BLaER1 (cell line): ENCODE measurements around the gene CSNK1D.

ENCODE experiments used
- H3K27ac ChIP-seq: shearing (Covaris generic); formaldehyde crosslinking; 2 replicates; pipeline ENCODE4 v1.8.1; 2022
- H3K27me3 ChIP-seq: shearing (Covaris generic); formaldehyde crosslinking; 2 replicates; pipeline ENCODE4 v1.8.1; 2022
- H3K36me3 ChIP-seq: shearing (Covaris generic); formaldehyde crosslinking; 2 replicates; pipeline ENCODE4 v1.8.1; 2022
- H3K4me1 ChIP-seq: shearing (Covaris generic); formaldehyde crosslinking; 2 replicates; pipeline ENCODE4 v1.8.1; 2022
- H3K4me2 ChIP-seq: shearing (Covaris generic); formaldehyde crosslinking; 2 replicates; pipeline ENCODE4 v1.8.1; 2022
- H3K4me3 ChIP-seq: shearing (Covaris generic); formaldehyde crosslinking; 2 replicates; pipeline ENCODE4 v1.8.1; 2022
- H3K9ac ChIP-seq: shearing (Covaris generic); formaldehyde crosslinking; 2 replicates; pipeline ENCODE4 v1.8.1; 2022
- H3K9me3 ChIP-seq: shearing (Covaris generic); formaldehyde crosslinking; 2 replicates; pipeline ENCODE4 v1.8.1; 2022
- H4K20me1 ChIP-seq: shearing (Covaris generic); formaldehyde crosslinking; 2 replicates; pipeline ENCODE4 v1.8.1; 2022
- Cebpa-rat ChIP-seq: shearing (Covaris generic); IDR thresholded peaks from 2 replicates; pipeline ENCODE4 v1.8.1; 2022

CSNK1D gene

DNA sequence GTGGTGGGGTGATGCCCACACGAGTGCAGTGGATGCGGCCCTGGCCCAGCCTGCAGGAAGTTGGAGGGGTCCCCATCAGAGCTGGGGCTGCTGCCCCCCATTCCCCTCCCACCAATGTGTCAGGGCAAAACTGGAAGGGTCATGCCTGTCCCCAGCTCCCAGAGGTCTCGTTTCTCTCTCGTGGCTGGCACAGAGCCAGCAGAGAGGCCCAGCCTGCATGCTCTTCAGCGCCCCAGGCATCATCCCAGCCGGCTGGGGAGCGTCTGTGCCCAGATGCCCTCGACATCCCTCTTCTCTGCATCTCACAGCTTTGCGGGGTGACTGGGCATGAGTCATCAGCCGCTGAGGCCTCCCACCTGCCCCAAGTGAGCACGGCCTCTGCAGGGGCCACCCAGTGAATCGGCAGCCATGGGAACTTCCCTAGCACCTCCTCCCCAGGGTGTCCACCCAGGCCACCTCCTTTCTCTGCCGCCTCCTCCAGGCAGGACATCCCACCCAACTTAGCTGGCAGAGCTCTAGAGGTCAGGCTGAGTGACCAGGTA, 9.8 kb upstream of the CSNK1D start:
- Histone ChIP-seq H3K4me2 (no peak overlapping the region; the same call in 1 of the 2 replicates), H3K27ac (peak overlapping the region; percentile 23; the same call in 1 of the 2 replicates), H3K9ac (no peak overlapping the region), H3K4me1 (peaks cover 45% of the 10 kb centered on the region), H3K36me3 (no peaks in the 10 kb centered on the region), H3K9me3 (peaks cover 6% of the 10 kb centered on the region), H4K20me1 (no peaks in the 10 kb centered on the region), H3K4me3 (no peak overlapping the region), H3K27me3 (no peaks in the 10 kb centered on the region)
- no peak for TF ChIP-seq Cebpa-rat

DNA sequence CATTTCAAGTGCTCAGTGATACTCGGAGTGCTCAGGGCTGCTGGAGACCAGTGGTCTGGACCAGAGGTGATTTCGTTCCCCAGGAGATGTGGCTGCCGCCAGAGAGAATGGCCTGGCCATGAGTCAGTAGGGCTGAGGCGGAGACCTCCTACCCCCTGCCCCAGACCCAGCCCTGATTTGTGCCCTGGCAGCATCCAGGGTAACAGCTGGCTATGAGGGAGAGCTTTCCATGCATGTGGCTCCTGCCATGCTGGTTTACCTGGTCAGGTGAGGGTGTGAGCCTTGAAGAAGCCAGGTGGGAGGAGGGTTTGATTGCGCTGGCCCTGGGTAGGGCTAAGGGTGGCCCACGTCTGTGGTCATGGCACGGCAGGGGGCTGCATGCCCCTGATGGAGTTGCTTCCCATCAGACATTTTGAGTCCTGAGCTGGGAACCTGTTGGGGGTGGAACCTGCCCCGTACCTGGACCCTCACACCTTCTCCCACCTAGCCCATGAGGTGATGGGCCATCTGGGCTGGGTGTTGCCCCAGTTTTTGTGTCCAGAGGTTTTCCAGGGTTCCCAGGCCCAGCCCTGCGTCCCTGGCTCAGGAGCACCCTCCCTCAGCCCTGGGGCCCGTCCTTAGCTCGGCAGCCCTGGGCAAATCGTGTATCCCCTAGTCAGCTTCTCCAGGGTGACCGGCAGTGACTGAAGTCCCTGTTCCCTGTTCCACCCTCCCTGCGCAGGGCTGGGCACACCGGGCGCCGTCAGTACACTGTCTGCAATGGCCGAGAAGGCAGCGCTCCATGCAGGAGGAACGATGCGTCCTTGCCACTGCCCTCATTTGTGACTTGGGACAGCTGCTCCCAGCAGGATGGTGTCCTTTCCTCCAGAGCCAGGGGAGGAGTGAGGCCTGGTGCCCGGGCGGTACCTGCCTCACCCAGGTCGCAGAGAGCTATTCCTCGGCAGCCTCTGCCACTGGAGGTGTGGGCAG, 9.0 kb upstream of the CSNK1D start:
- Histone ChIP-seq H3K4me1 (peaks cover 38% of the 10 kb centered on the region), H3K27ac (no peak overlapping the region)

DNA sequence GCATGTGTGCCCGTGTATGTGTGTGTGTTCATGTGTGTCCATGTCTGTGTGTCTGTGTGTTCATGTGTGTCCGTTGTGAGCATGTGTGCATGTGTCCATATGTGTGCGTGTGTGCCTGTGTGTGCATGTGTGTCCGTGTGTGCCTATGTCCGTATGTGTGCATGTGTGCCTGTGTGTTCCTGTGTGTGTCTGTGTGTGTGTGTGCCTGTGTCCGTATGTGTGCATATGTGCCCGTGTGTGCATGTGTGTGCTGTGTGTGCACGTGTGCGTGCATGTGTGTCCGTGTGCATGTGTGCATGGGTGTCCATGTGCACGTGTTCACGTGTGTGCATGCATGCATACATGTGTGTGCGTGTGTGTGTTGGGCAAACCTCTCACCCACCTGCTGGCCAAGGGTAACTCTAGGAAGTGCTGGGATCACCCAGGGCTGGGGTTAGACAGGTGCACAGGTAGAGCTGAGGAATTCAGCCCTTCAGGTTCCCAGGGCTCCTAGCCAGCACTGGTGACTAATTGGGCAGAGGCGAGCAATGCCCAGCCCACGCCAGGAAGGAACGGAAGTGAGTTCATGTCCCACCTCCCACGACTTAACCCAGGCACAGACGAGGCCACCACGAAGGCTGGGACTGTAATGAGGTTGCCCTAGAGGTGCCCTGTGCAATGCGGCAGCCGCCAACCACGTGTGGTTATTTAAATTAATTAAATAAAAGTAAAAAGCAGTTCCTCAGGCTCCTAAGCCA, 8.2 kb upstream of the CSNK1D start:
- Histone ChIP-seq H3K27me3 (no peaks in the 10 kb centered on the region), H4K20me1 (no peaks in the 10 kb centered on the region), H3K36me3 (no peaks in the 10 kb centered on the region), H3K9me3 (no peaks in the 10 kb centered on the region), H3K9ac (no peak overlapping the region), H3K4me1 (peaks cover 29% of the 10 kb centered on the region), H3K4me3 (no peak overlapping the region), H3K4me2 (no peak overlapping the region), H3K27ac (no peak overlapping the region)
- no peak for TF ChIP-seq Cebpa-rat

More for the DNA sequence above, 9.0 kb upstream of the CSNK1D start:
- H3K9ac ChIP-seq: no peak overlapping the region
- H3K4me3 ChIP-seq: no peak overlapping the region
- no peak for TF ChIP-seq Cebpa-rat
- H3K9me3 ChIP-seq: peaks cover 5% of the 10 kb centered on the region
- no peak overlapping the region for H3K4me2 ChIP-seq
- H3K36me3 ChIP-seq: no peaks in the 10 kb centered on the region
- H3K27me3 ChIP-seq: no peaks in the 10 kb centered on the region
- H4K20me1 ChIP-seq: no peaks in the 10 kb centered on the region

GRCh38 chr17:82281076-82281475, 7.6 kb upstream of the CSNK1D start:
- peaks cover 28% of the 10 kb centered on the region for H3K4me1 ChIP-seq
- no peaks in the 10 kb centered on the region for H4K20me1 ChIP-seq
- H3K9me3 ChIP-seq: no peaks in the 10 kb centered on the region
- H3K36me3 ChIP-seq: no peaks in the 10 kb centered on the region
- no peak overlapping the region for H3K9ac ChIP-seq
- H3K4me2 ChIP-seq: peak overlapping the region; percentile 26; the same call in 1 of the 2 replicates
- H3K27me3 ChIP-seq: no peaks in the 10 kb centered on the region
- TF ChIP-seq Cebpa-rat: no peak
- H3K4me3 ChIP-seq: no peak overlapping the region
- H3K27ac ChIP-seq: no peak overlapping the region

DNA sequence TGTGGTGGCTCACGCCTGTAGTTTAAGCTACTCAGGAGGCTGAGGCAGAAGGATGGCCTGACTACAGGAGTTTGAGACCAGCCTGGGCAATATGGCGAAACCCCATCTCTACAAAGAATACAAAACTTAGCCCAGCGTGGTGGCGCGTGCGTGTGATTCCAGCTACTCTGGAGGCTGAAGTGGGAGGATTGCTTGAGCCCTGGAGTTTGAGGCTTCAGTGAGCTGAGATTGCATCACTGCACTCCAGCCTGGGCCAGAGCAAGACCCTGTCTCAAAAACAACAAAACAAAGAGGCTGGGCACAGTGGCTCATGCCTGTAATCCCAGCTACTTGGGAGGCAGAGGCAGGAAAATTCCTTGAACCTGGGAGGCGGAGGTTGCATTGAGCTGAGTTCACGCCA, 7.0 kb upstream of the CSNK1D start:
- no peaks in the 10 kb centered on the region for H3K27me3 ChIP-seq
- TF ChIP-seq Cebpa-rat: no peak
- no peak overlapping the region; the same call in 1 of the 2 replicates for H3K4me2 ChIP-seq
- H4K20me1 ChIP-seq: no peaks in the 10 kb centered on the region
- H3K36me3 ChIP-seq: no peaks in the 10 kb centered on the region
- no peaks in the 10 kb centered on the region for H3K9me3 ChIP-seq
- no peak overlapping the region for H3K9ac ChIP-seq
- no peak overlapping the region for H3K4me3 ChIP-seq
- H3K4me1 ChIP-seq: peaks cover 28% of the 10 kb centered on the region
- no peak overlapping the region for H3K27ac ChIP-seq

DNA sequence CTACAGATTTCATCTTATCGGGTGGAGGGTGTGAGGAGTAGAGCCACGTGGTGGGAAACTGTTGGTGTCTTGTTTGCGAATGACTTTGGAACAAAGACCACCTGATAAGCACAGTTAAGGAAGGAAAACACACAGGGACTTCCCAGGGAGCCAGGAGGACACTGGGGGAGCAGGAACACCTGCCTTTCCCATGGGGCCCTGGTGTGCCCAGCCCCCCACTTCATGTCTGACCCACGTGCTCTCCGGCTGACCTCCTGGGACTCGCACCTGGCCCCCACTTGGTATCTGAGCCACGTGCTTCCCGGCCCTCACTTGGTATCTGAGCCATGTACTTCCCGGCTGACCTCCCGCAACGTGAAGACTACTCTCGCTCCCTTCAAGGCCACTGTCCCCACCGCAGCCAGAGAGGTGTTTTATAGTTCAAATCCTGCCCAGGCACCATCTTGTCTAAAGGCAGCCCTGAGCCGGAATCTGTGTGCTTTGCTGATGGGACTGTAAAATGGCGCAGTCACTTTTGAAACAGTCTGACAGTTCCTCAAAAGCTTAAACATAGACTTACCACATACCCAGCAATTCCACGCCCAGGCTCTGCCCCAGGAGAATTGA, 5.4 kb upstream of the CSNK1D start:
- Histone ChIP-seq H4K20me1 (no peaks in the 10 kb centered on the region), H3K9ac (no peak overlapping the region), H3K27ac (no peak overlapping the region), H3K36me3 (no peaks in the 10 kb centered on the region), H3K27me3 (no peaks in the 10 kb centered on the region), H3K9me3 (no peaks in the 10 kb centered on the region), H3K4me3 (no peak overlapping the region), H3K4me2 (peak overlapping the region; percentile 33), H3K4me1 (peaks cover 42% of the 10 kb centered on the region)
- TF ChIP-seq Cebpa-rat: no peak

GRCh38 chr17:82278308-82278707, 4.8 kb upstream of the CSNK1D start:
- H3K27me3 ChIP-seq: no peaks in the 10 kb centered on the region
- TF ChIP-seq Cebpa-rat: no peak
- H3K36me3 ChIP-seq: no peaks in the 10 kb centered on the region
- no peaks in the 10 kb centered on the region for H3K9me3 ChIP-seq
- H3K4me3 ChIP-seq: no peak overlapping the region
- H3K27ac ChIP-seq: no peak overlapping the region
- H4K20me1 ChIP-seq: no peaks in the 10 kb centered on the region
- peak overlapping the region; percentile 33; the same call in 1 of the 2 replicates for H3K4me2 ChIP-seq
- H3K4me1 ChIP-seq: peaks cover 43% of the 10 kb centered on the region
- no peak overlapping the region for H3K9ac ChIP-seq

DNA sequence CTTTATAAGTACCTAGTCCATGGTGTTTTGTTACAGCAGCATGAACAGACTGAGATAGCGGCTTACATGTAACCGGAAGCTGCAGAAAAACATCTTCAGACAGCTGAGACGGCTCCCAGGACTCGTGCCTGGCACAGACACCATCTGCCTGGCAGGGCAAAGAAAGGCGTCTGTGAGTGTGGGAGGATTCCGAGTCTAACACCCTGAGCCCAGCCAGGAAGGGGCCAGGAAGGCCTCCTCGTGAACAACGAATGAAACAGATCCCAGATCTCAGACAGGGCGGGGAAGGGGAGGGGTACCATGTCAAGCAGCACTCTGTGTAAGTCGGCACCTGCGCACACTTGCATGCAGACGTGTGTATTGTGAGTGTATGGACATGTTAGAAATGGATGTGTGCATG, 4.4 kb upstream of the CSNK1D start:
- no peak overlapping the region for H3K4me3 ChIP-seq
- no peaks in the 10 kb centered on the region for H3K9me3 ChIP-seq
- H3K27ac ChIP-seq: no peak overlapping the region
- no peak overlapping the region for H3K4me2 ChIP-seq
- H3K4me1 ChIP-seq: peaks cover 39% of the 10 kb centered on the region
- H3K9ac ChIP-seq: no peak overlapping the region
- TF ChIP-seq Cebpa-rat: no peak
- H4K20me1 ChIP-seq: no peaks in the 10 kb centered on the region
- no peaks in the 10 kb centered on the region for H3K27me3 ChIP-seq
- no peaks in the 10 kb centered on the region for H3K36me3 ChIP-seq

DNA sequence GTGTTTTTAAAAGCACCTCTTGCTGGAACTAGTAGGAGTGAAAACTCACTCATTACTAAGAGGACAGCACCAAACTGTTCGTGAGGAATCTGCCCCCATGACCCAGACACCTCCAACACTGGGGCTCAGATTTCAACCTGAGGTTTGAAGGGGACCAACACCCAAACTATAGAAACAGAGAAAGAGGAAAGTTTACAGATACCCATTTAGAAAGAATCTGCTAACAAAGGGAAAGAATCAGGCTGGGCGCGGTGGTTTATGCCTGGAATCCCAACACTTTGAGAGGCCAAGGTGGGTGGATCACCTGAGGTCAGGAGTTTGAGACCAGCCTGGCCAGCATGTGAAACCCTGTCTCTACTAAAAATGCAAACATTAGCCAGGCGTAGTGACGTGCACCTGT, 3.4 kb upstream of the CSNK1D start:
- Histone ChIP-seq H3K9me3 (no peaks in the 10 kb centered on the region), H3K27ac (no peak overlapping the region), H3K4me2 (no peak overlapping the region), H3K9ac (0 out of 2 replicates have a peak overlapping the region, but pooled peaks have one; percentile 19), H3K4me1 (peaks cover 45% of the 10 kb centered on the region), H3K36me3 (peaks cover 4% of the 10 kb centered on the region), H3K27me3 (no peaks in the 10 kb centered on the region), H4K20me1 (peaks cover 8% of the 10 kb centered on the region), H3K4me3 (no peak overlapping the region)
- TF ChIP-seq Cebpa-rat: no peak
